Measurements from ENCODE around the gene COL8A1.
"Not testable (repeated sequence)": the region's sequence is repeated elsewhere in the genome, so short reads cannot be mapped to it uniquely, and the experiment has no call there.

COL8A1 gene

GRCh38 chr3:99710094-99710493 lies 71.7 kb downstream of the COL8A1 start:
- no peak for DNase-seq

GRCh38 chr3:99711351-99711750 lies 73.0 kb downstream of the COL8A1 start:
- DNase-seq, result no peak

GRCh38 chr3:99712291-99712954 lies 74.0 kb downstream of the COL8A1 start:
- DNase-seq, result peak; percentile 26

GRCh38 chr3:99713440-99713839 lies 75.0 kb downstream of the COL8A1 start:
- no peak for DNase-seq

GRCh38 chr3:99714146-99714545 lies 75.8 kb downstream of the COL8A1 start:
- peak; percentile 88 for DNase-seq

- DNase-seq, result no peak
These were observed 76.2 kb downstream of the COL8A1 start for GRCh38 chr3:99714575-99714974.

GRCh38 chr3:99716463-99716995 lies 78.1 kb downstream of the COL8A1 start:
- no peak for DNase-seq

- DNase-seq, result peak; percentile 30
These were observed 82.7 kb downstream of the COL8A1 start for GRCh38 chr3:99720985-99721632.

GRCh38 chr3:99721633-99722007 lies 83.2 kb downstream of the COL8A1 start:
- peak; percentile 43 for DNase-seq

GRCh38 chr3:99724276-99724675 lies 85.9 kb downstream of the COL8A1 start:
- DNase-seq, result no peak

- DNase-seq, result no peak
These were observed 92.5 kb downstream of the COL8A1 start for GRCh38 chr3:99730870-99731269.

GRCh38 chr3:99731499-99731898 lies 93.1 kb downstream of the COL8A1 start:
- no peak for DNase-seq

GRCh38 chr3:99740371-99740770 lies 102.0 kb downstream of the COL8A1 start:
- not testable (repeated sequence) for DNase-seq

- DNase-seq, result no peak
These were observed 103.2 kb downstream of the COL8A1 start for GRCh38 chr3:99741588-99741987.

GRCh38 chr3:99747915-99748314 lies 109.5 kb downstream of the COL8A1 start:
- DNase-seq, result peak; percentile 68

- DNase-seq, result peak; percentile 81
These were observed 113.3 kb downstream of the COL8A1 start for GRCh38 chr3:99751649-99752048.

GRCh38 chr3:99753268-99753975 lies 115.0 kb downstream of the COL8A1 start:
- DNase-seq, result peak; percentile 85

GRCh38 chr3:99755831-99756230 lies 117.4 kb downstream of the COL8A1 start:
- no peak for DNase-seq

- no peak for DNase-seq
These were observed 119.6 kb downstream of the COL8A1 start for GRCh38 chr3:99757966-99758365.

GRCh38 chr3:99758502-99759177 lies 120.2 kb downstream of the COL8A1 start:
- no peak for DNase-seq

- no peak for DNase-seq
These were observed 121.6 kb downstream of the COL8A1 start for GRCh38 chr3:99760031-99760430.

- peak; percentile 88 for DNase-seq
These were observed 122.2 kb downstream of the COL8A1 start for GRCh38 chr3:99760629-99761028.
